Measurements from ENCODE around the gene GNG12. TPM values are rescaled to one million over a fixed set of nuclear protein-coding genes. Genes with fewer than 3 reads are reported as not detected.

Gene GNG12
- total and polyA plus RNA-seq, 9 of the 15 experiments (the other 6 are each of a cell fraction or from before 2014, with no cell fraction given), result 2.6 to 6.0 (median 4.1) TPM

DNA sequence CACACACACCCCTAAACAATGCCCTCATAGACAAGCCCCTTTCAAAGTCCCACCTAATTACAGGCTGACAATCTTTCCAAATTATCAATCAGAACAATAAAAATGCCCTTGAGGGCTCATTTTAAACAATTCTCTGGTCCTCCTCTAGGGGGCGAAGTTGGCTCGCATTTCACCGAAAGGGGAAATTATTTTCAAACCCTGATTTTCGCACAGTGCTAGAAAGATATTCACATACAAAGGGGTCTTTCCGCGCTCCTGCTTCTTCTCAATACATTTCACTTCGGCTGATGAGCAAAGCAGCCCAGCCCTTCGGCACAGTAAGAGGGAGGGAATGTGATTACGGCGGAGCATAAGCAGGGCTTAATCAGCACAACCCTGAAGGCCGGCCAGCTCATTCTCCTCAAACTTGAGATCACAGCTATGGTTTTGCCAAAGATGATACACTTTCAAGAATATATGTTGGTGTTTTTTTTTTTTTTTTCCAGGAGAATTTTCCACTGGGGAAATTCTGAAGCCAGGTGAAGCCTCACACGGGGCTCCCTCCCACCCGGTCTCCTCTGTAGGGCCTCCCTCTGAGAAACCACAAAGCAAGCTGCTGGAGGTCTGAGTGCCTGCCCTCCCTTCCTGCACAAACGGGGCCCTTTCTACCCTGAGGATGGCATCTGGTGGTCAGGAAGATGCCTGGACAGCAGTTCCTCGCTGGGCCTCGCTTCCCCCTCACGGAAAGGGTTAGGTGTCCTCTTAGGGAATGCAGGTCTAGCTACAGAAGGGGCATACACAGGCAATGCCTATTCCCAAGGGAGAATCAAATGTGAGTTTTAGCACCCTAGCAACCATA lies 66.9 kb downstream of the GNG12 start (continued):
- TF ChIP-seq MEIS2 (IDR thresholded peaks at IDR 0.05; ENCODE audit: partially characterized antibody) (no peak), JUND (IDR thresholded peaks at IDR 0.05; ENCODE audit: borderline replicate concordance, low read depth, low read length) (0 out of 2 replicates have a peak, but pooled peaks have one; percentile 13), JUND (tag; IDR thresholded peaks at IDR 0.05; ENCODE audit: borderline replicate concordance, low read depth, low read length) (no peak), XRCC5 (IDR thresholded peaks at IDR 0.05; ENCODE audit: low read depth, low read length) (0 out of 2 replicates have a peak, but pooled peaks have one; percentile 57), STAG1 (CRISPR knock-in tag; IDR thresholded peaks at IDR 0.05; ENCODE audit: borderline replicate concordance) (peak; percentile 19; the same call in 1 of the 2 replicates), CBX8 (IDR thresholded peaks at IDR 0.05; ENCODE audit: borderline replicate concordance, extremely low read depth, low read depth, low read length, poor library complexity, severe bottlenecking) (no peak), RAD21 (CRISPR knock-in tag; conservative IDR thresholded peaks at IDR 0.05 in 1 of 2, IDR thresholded peaks at IDR 0.05 in 1 of 2) (peak; percentile 80 to 81)
- TF ChIP-seq, protein P1, sequence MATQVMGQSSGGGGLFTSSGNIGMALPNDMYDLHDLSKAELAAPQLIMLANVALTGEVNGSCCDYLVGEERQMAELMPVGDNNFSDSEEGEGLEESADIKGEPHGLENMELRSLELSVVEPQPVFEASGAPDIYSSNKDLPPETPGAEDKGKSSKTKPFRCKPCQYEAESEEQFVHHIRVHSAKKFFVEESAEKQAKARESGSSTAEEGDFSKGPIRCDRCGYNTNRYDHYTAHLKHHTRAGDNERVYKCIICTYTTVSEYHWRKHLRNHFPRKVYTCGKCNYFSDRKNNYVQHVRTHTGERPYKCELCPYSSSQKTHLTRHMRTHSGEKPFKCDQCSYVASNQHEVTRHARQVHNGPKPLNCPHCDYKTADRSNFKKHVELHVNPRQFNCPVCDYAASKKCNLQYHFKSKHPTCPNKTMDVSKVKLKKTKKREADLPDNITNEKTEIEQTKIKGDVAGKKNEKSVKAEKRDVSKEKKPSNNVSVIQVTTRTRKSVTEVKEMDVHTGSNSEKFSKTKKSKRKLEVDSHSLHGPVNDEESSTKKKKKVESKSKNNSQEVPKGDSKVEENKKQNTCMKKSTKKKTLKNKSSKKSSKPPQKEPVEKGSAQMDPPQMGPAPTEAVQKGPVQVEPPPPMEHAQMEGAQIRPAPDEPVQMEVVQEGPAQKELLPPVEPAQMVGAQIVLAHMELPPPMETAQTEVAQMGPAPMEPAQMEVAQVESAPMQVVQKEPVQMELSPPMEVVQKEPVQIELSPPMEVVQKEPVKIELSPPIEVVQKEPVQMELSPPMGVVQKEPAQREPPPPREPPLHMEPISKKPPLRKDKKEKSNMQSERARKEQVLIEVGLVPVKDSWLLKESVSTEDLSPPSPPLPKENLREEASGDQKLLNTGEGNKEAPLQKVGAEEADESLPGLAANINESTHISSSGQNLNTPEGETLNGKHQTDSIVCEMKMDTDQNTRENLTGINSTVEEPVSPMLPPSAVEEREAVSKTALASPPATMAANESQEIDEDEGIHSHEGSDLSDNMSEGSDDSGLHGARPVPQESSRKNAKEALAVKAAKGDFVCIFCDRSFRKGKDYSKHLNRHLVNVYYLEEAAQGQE (IDR thresholded peaks at IDR 0.05; ENCODE audit: borderline replicate concordance), result peak; percentile 33; the same call in 1 of the 2 replicates
- TF ChIP-seq, protein P1 (CRISPR knock-in tag; IDR thresholded peaks at IDR 0.05; ENCODE audit: low read depth), result no peak

Data from K562 (cell line).